Neural progenitor cell (in vitro differentiated cells): Measurements from ENCODE around the gene SEMG2. TPM values are rescaled to one million over a fixed set of nuclear protein-coding genes. Genes with fewer than 3 reads are reported as not detected.

Experiments used
- DNase-seq: peaks from one replicate; pipeline ENCODE4 v3.0.0-alpha.2; 2016; ENCODE audit warnings: low spot score
- H2AFZ ChIP-seq: fragments of 200-600 bp; sonication (generic); replicated peaks from 2 replicates; pipeline ENCODE4 v1.6.1; 2016; ENCODE audit warnings: antibody characterized with exemption
- H3F3A ChIP-seq: fragments of 200-600 bp; sonication (generic); 2 replicates; pipeline ENCODE4 v1.6.1; 2016; ENCODE audit warnings: antibody characterized with exemption, low read depth
- H3K27ac ChIP-seq: fragments of 200-600 bp; sonication (generic); 2 replicates; pipeline ENCODE4 v1.5.1; 2016; ENCODE audit warnings: mild to moderate bottlenecking
- H3K27me3 ChIP-seq: fragments of 200-600 bp; sonication (generic); 2 replicates; pipeline ENCODE4 v1.6.1; 2016; ENCODE audit warnings: mild to moderate bottlenecking, moderate library complexity
- H3K36me3 ChIP-seq: fragments of 200-600 bp; sonication (generic); 2 replicates; pipeline ENCODE4 v1.5.1; 2016
- H3K4me1 ChIP-seq: fragments of 200-600 bp; sonication (generic); 2 replicates; pipeline ENCODE4 v1.6.1; 2016; ENCODE audit warnings: mixed run types
- H3K4me2 ChIP-seq: fragments of 200-600 bp; sonication (generic); 2 replicates; pipeline ENCODE4 v1.6.1; 2016
- H3K4me3 ChIP-seq: fragments of 200-600 bp; sonication (generic); 2 replicates; pipeline ENCODE4 v1.5.1; 2016
- H3K79me2 ChIP-seq: fragments of 200-600 bp; sonication (generic); 2 replicates; pipeline ENCODE4 v1.6.1; 2016; ENCODE audit warnings: low read depth
- H3K9ac ChIP-seq: fragments of 200-600 bp; sonication (generic); 2 replicates; pipeline ENCODE4 v1.6.1; 2016
- H3K9me3 ChIP-seq: fragments of 200-600 bp; sonication (generic); 2 replicates; pipeline ENCODE4 v1.5.1; 2016; ENCODE audit warnings: low read depth
- H4K20me1 ChIP-seq: fragments of 200-600 bp; sonication (generic); 2 replicates; pipeline ENCODE4 v1.6.1; 2016; ENCODE audit warnings: low read depth
- H3K27ac Mint-ChIP-seq: 3 replicates; pipeline ENCODE4 v1.8.0; 2021; ENCODE audit warnings: mixed read lengths
- H3K27me3 Mint-ChIP-seq: 2 replicates; pipeline ENCODE4 v1.8.0; 2022; ENCODE audit warnings: low read depth, mild to moderate bottlenecking, inconsistent platforms, moderate library complexity, mixed read lengths; ENCODE audit not compliant: insufficient read depth
- H3K36me3 Mint-ChIP-seq: 3 replicates; pipeline ENCODE4 v1.8.0; 2021; ENCODE audit warnings: mixed read lengths
- H3K4me1 Mint-ChIP-seq: 3 replicates; pipeline ENCODE4 v1.8.0; 2021; ENCODE audit warnings: mixed read lengths
- H3K4me3 Mint-ChIP-seq: 3 replicates; pipeline ENCODE4 v1.8.0; 2021; ENCODE audit warnings: mild to moderate bottlenecking, moderate library complexity, mixed read lengths
- H3K9me3 Mint-ChIP-seq: 3 replicates; pipeline ENCODE4 v1.8.0; 2020; ENCODE audit warnings: mixed read lengths
- CTCF ChIP-seq: fragments of 200-600 bp; sonication (generic); IDR thresholded peaks from 2 replicates; pipeline ENCODE4 v1.5.1; 2017; ENCODE audit warnings: antibody characterized with exemption, mild to moderate bottlenecking
- EZH2 ChIP-seq: fragments of 200-600 bp; sonication (generic); IDR thresholded peaks from 2 replicates; pipeline ENCODE4 v1.6.1; 2017; ENCODE audit warnings: antibody characterized with exemption, mild to moderate bottlenecking, moderate library complexity
- EZH2phosphoT487 ChIP-seq: fragments of 200-600 bp; sonication (generic); IDR thresholded peaks from 2 replicates; pipeline ENCODE4 v1.6.1; 2017; ENCODE audit warnings: antibody characterized with exemption
- total RNA-seq: library from RNA; depleted of rRNA; stranded (reverse); fragments of >200 nt; gene quantifications from 2 replicates; pipeline ENCODE4 v1.2.3, GENCODE V29; 2015; ENCODE audit warnings: low replicate concordance

Gene SEMG2
- total RNA-seq, 1 donor from 2014 or later, result not detected

DNA sequence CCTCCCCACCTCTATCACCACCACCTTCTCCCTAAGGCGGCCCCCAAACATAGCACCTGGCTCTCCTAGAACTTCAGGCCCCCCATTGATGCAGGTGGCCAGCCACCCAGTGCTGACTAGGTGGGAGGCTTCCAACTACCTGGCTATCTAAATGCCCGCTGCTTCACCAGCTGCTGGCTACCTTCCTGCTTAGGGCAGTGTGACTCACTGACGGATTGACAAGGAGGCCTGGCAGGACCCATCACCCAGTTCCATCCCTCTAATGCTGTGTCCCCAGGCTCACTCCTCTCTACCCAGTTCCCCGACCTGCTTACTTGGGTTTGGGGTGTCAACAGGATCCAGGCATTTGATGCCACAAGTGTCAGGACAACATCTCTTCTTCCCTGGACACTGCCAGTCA, 32.1 kb downstream of the SEMG2 start:
- H3K36me3 Mint-ChIP-seq, result no peaks in the 10 kb centered on the region
- peaks cover under 1% of the 10 kb centered on the region for H3K4me1 ChIP-seq
- H3K36me3 ChIP-seq, result no peaks in the 10 kb centered on the region
- H3K4me1 Mint-ChIP-seq, result peaks cover 24% of the 10 kb centered on the region
- H3K4me3 Mint-ChIP-seq, result no peak overlapping the region
- no peaks in the 10 kb centered on the region for H3F3A ChIP-seq
- no peak overlapping the region for H3K9ac ChIP-seq
- no peaks in the 10 kb centered on the region for H3K9me3 Mint-ChIP-seq
- peaks cover 5% of the 10 kb centered on the region for H3K27me3 Mint-ChIP-seq
- H3K79me2 ChIP-seq, result no peaks in the 10 kb centered on the region
- H3K27ac Mint-ChIP-seq, result no peak overlapping the region
- H3K27me3 ChIP-seq, result peaks cover 18% of the 10 kb centered on the region
- H3K27ac ChIP-seq, result no peak overlapping the region
- H3K9me3 ChIP-seq, result no peaks in the 10 kb centered on the region
- no peak overlapping the region for H3K4me3 ChIP-seq
- TF ChIP-seq EZH2 (no peak), CTCF (no peak), EZH2phosphoT487 (no peak)
- no peak overlapping the region for H3K4me2 ChIP-seq
- H2AFZ ChIP-seq, result no peak overlapping the region
- no peak for DNase-seq
- H4K20me1 ChIP-seq, result no peaks in the 10 kb centered on the region

DNA sequence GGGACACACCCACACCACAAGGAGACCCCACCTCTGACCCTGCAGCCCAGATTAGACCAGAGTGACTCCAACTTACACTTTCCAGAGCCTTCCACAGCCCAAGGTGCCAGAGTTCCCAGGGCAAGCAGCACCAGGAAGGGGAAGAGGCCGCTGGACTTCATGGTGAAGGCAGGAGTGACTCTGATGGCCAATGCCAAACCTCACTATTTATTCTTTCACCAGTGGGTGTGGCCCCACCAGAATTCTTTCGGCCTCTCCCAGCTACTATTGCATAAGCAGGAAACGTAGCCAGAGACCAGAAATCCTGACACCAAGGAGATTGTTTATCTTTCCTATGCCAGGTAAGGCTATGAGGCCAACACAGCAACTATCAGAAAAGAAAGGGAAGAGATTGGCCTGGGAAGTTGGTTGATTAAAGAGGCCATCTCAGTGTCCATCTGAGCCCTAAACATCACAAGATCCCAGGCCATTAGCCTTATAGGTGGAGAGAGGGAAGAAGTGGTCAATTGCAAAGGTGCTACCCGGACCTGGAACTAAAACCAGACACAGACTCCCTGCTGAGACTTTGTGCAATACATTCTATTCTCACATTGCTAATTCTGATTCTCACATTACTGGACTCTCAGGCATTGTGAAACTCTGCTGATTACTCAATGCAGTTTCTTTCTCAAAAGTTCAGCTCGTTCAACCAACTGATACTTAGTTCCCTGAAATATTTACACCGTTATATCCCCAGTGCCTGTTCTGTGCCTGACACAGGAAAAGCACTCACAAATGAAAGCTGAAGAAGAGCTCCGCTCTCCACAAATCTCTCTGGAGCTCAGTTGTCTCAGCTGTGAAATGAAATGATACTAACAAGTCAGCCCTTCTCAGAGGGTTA, 33.5 kb downstream of the SEMG2 start, which contains the start of gene SLPI:
Gene SLPI, minus strand, starts transcription at position 182 of the 880 bp plus-strand sequence. Its CDS starts 21 bp downstream, at position 161.
- Mint-ChIP-seq H3K4me1 (peaks cover 38% of the 10 kb centered on the region), H3K36me3 (no peaks in the 10 kb centered on the region), H3K27ac (peak within 1 kb of the TSS; percentile 42), H3K27me3 (peaks cover 11% of the 10 kb centered on the region), H3K9me3 (no peaks in the 10 kb centered on the region), H3K4me3 (no peak within 1 kb of the TSS)
- no peaks in the 10 kb centered on the region for H3F3A ChIP-seq
- peaks cover 4% of the 10 kb centered on the region for H3K27me3 ChIP-seq
- no peak within 1 kb of the TSS for H3K27ac ChIP-seq
- H3K4me3 ChIP-seq, result no peak within 1 kb of the TSS
- no peak within 1 kb of the TSS for H3K4me2 ChIP-seq
- peaks cover 12% of the 10 kb centered on the region for H3K4me1 ChIP-seq
- H4K20me1 ChIP-seq, result no peaks in the 10 kb centered on the region
- no peak within 1 kb of the TSS for H2AFZ ChIP-seq
- no peaks in the 10 kb centered on the region for H3K36me3 ChIP-seq
- H3K9ac ChIP-seq, result no peak within 1 kb of the TSS
- H3K9me3 ChIP-seq, result no peaks in the 10 kb centered on the region
- TF ChIP-seq EZH2phosphoT487 (no peak), CTCF (no peak), EZH2 (no peak)
- peak; percentile 18 for DNase-seq
- H3K79me2 ChIP-seq, result no peaks in the 10 kb centered on the region

DNA sequence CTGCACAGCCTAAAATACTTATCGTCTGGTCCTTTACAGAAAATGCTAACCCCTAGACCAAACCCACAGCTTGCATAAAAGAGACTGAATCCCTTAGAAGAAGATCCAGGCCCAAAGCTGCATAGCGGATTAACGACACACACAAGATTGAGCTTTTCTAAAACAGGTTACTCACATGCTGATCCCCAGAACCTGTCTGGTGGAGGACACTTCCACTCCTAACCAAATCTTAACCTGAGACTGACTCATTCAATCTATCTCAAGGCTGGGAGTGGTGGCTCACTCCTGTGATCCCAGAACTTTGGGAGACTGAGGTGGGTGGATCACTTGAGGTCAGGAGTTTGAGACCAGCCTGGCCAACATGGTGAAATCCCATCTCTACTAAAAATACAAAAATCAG, 36.0 kb downstream of the SEMG2 start:
- Histone ChIP-seq H3F3A (no peaks in the 10 kb centered on the region), H3K9ac (no peak overlapping the region), H3K27me3 (no peaks in the 10 kb centered on the region), H3K27ac (no peak overlapping the region), H3K9me3 (no peaks in the 10 kb centered on the region), H3K79me2 (no peaks in the 10 kb centered on the region), H4K20me1 (no peaks in the 10 kb centered on the region), H3K4me2 (no peak overlapping the region), H3K4me3 (no peak overlapping the region), H3K36me3 (no peaks in the 10 kb centered on the region), H3K4me1 (peaks cover 12% of the 10 kb centered on the region), H2AFZ (no peak overlapping the region)
- Mint-ChIP-seq H3K9me3 (no peaks in the 10 kb centered on the region), H3K4me1 (peaks cover 38% of the 10 kb centered on the region), H3K27me3 (peaks cover 11% of the 10 kb centered on the region), H3K27ac (no peak overlapping the region), H3K36me3 (no peaks in the 10 kb centered on the region), H3K4me3 (no peak overlapping the region)
- TF ChIP-seq EZH2, result no peak
- no peak for TF ChIP-seq EZH2phosphoT487
- TF ChIP-seq CTCF, result no peak
- no peak for DNase-seq
